Measurements from ENCODE around the gene ABCC9.
"Not testable (repeated sequence)": the region's sequence is repeated elsewhere in the genome, so short reads cannot be mapped to it uniquely, and the experiment has no call there.

ABCC9 gene

GRCh38 chr12:21813751-21814150, 127.5 kb downstream of the ABCC9 start:
- no peak for DNase-seq

DNA sequence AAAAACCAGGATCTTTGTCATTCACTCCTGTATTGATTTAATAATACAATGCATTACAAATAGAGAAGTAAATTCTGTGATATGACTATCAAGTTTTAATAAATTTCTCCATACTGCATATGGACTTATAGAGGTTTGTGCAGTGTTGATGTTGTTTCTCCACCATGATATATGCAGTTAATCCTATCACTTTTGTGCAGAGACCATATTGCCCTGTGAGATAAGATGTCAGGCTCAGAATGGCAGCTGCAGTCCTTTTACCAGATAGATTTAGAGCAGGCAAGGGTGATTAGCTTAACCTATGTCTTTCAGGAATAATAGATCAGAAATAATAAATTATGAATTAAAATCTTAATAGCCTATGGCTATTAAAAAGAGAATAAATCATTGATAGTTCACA, 128.1 kb downstream of the ABCC9 start:
- DNase-seq = peak; percentile 39

GRCh38 chr12:21812340-21812739, 128.9 kb downstream of the ABCC9 start:
- not testable (repeated sequence) for DNase-seq

- DNase-seq = no peak
Measured at GRCh38 chr12:21809100-21809499, 132.1 kb downstream of the ABCC9 start.

DNA sequence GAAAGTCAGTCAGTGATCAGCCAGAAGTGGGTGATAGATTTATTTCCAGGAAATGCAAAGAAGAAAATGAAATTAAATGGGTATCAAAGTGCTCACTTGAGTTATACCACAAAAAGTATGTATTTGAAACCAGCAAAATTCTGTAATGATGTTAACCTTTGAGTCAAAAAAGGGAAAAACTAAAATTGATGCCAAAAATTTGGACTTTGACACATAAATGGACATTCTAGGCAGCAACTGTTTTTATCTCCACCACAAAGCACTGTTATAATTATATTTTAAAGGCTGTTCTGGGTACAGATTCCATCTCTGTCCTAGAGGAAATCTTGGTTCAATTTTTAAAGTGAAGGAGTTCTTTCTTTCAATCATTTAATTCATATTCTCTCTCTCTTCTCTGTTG, 135.0 kb downstream of the ABCC9 start:
- DNase-seq = no peak

- no peak for DNase-seq
Measured at GRCh38 chr12:21801522-21802288, 139.5 kb downstream of the ABCC9 start.

DNA sequence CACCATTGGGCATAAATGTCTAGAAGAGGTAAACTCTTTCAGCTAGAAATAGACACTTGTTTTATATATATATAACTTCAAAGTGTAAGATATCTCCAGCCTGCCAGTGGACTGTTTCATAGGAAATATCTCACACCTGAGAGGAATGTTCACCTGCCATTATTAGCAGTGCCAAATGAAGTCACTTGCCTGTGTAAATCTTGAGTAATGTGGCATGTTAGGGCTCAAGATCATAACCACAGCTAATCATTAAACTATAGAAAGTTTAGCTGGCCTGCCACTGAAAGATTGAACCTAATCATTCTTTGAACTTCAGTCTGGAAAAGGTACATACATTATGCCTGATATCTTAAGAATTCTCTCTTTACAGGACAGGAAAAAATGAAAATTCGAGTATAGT, 141.2 kb downstream of the ABCC9 start:
- no peak for DNase-seq

GRCh38 chr12:21797539-21797938, 143.7 kb downstream of the ABCC9 start:
- no peak for DNase-seq

DNA sequence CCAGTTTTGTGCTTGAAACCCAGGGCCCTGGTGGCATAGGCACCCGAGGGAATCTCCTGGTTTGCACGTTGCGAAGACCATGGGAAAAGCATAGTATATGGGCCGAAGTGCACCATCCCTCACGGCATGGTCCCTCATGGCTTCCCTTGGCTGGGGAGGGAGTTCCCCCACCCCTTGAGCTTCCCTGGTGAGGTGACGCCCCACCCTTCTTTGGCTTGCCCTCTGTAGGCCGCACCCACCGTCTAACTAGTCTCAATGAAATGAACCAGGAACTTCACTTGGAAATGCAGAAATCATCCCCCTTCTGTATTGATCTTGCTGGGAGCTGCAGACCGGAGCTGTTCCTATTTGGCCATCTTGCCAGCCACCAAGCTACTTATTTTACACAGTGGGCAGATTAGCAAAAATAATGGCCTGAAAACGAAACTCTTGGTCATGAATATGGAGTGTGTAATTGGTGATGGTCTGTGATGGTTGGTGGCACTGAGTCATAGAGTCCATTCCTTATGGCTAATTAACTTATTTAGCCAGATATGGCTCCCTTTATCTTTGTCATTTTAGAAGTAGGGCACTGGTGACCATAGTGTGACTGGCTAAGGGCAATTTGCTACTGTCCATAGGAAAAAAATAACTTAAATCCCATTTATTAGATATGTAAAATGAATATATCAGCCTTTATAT, 145.4 kb downstream of the ABCC9 start:
- no peak for DNase-seq

- not testable (repeated sequence) for DNase-seq
Measured at GRCh38 chr12:21794807-21795595, 146.2 kb downstream of the ABCC9 start.

DNA sequence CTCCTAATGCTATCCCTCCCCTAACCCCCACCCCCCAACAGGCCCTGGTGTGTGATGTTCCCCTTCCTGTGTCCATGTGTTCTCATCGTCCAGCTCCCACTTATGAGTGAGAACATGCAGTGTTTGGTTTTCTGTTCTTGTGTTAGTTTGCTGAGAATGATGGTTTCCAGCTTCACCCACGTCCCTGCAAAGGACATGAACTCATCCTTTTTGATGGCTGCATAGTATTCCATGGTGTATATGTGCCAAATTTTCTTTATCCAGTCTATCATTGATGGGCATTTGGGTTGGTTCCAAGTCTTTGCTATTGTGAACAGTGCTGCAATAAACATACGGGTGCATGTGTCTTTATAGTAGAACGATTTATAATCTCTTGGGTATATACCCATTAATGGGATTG, 151.5 kb downstream of the ABCC9 start:
- not testable (repeated sequence) for DNase-seq

- no peak for DNase-seq
Measured at GRCh38 chr12:21788089-21788983, 152.9 kb downstream of the ABCC9 start.

DNA sequence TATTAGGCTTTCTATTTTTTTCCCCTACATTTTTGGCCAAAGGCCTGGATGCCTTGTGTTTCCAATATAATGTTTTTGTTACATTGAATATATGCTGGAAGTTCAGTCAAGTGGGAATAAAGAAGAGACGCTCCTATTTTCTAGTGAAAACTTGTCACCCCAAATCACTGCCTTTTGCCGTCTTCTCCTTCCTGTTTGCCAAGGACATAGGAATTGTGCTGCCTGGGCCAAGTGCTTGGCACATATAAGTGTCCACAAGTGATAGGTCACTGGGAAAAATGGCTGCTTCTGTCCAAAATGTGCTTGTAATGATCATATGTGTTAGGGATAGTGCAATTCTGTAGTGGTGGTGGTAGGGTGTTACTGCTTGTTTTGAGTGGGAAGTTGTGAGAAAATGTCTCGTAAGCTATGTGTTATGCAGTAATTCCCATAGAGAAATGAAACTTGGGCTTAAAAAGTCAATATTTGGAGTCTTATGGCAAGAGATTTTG, 155.1 kb downstream of the ABCC9 start:
- no peak for DNase-seq

DNA sequence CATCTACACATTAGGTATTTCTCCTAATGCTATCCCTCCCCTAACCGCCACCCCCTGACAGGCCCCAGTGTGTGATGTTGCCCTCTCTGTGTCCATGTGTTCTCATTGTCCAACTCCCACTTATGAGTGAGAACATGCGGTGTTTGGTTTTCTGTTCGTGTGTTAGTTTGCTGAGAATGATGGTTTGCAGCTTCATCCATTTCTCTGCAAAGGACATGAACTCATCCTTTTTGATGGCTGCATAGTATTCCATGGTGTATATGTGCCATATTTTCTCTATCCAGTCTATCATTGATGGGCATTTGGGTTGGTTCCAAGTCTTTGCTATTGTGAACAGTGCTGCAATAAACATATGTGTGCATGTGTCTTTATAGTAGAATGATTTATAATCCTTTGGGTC, 158.5 kb downstream of the ABCC9 start:
- not testable (repeated sequence) for DNase-seq

DNA sequence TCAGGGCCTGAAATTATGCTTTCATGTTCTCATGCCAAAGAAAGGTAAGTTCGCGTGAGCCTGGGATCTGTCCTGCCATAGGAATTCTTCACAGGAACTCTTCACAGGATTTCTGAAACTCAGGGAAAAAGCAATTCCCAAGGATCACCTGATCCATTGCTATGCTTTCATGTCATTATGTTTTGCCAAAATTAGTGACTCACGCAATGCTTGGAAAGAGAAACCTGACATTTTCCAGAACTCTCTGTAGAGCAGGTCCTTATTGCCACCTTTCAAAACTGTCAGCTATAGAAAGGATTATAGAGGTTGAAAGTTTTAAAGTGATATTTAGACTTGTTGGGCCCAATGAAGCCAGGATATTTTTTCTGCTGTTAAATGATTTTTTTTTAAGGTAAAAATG, 160.4 kb downstream of the ABCC9 start:
- DNase-seq = no peak

- no peak for DNase-seq
Measured at GRCh38 chr12:21776175-21776574, 165.1 kb downstream of the ABCC9 start.

GRCh38 chr12:21775133-21775820, 165.9 kb downstream of the ABCC9 start:
- DNase-seq = peak; percentile 37

- DNase-seq = peak; percentile 6
Measured at GRCh38 chr12:21774358-21775132, 166.7 kb downstream of the ABCC9 start, which contains the start of gene KCNJ8. Gene KCNJ8, minus strand, starts transcription at chr12:21774706. Its CDS starts 1,090 bp downstream, at chr12:21773616.

- no peak for DNase-seq
Measured at GRCh38 chr12:21773806-21774205, 167.4 kb downstream of the ABCC9 start.

DNA sequence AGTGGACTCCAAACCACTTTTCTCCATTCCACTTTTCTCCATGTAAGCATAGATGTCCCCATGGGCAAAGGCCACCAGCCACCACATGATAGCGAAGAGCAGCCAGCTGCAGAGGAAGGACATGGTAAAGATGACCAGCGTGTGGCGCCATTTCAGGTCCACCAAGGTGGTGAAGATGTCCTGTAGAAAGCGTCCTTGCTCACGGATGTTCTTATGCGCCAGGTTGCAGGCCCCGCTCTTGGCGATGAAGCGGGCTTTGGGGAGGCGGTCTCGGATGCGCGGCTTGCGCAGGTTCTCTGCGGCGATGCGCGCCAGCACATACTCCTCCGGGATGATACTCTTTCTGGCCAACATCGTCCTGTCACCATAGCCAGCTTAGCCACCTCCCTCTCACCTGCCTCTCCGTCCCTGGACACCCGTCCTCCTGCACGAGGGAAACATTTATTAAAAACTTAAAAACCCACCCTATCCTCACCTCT, 167.9 kb downstream of the ABCC9 start:
- peak; percentile 27 for DNase-seq

DNA sequence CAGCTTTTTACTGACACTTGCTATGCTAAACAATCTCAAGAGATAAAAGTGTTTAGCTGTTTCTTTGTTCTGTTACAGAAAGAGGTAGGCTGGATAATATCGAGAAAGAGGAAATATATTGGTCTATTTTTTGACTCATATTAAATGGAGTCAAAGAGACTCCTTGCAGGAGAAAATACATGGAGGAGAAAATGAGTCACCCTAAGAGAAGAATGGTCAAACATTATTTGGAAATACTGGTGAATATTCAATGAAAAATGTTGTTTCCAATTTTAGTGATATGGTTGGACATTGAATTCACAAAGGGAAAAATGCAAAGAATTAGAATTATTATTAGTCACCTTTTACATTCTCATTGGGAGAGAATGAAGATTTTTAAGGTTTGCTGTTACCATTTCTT, 169.9 kb downstream of the ABCC9 start:
- no peak for DNase-seq
